ENCODE measurements around the gene PRUNE2.

The PRUNE2 gene

DNA sequence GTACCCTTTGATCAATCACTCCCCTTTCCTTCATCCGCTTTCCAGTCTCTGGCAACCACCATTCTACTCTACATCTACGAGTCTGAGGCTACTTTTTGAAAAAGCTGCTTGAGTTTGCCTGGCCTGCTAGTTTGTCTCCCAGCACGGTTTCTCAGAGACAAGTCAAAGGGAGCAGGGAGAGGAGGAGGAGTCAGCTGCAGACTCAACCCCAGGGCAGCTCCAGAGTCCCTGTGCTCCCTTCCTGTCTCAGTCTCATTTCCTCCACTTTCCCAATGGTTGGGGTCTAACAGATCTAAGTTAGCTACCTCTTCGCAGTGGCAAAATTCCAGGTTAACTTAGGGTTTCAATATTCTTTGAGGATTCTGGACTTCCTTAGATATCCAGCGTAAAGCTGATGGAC lies 221.7 kb downstream of the PRUNE2 start:
- no peaks in the 10 kb centered on the region for H3K9me3 ChIP-seq (ENCODE audit: severe bottlenecking)

DNA sequence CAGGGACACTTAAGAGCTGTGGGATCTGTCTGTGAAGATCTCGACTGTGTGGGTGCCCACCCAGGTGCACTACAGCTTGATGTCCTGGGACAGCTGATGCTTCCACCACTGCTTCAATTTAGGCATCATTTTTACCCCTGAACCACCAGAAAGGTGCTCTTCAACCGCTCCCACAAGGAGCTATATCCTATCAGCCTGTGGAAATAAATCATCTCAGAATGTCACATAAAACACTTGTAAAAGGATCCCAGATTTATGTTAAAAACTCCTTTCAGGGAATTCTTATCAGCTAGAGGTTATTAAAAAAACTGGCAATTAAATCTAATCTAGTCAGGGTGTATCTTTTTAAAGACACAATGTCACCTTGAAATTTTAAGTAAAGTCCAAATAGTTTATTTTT lies 224.4 kb downstream of the PRUNE2 start:
- TF ChIP-seq, protein P1, sequence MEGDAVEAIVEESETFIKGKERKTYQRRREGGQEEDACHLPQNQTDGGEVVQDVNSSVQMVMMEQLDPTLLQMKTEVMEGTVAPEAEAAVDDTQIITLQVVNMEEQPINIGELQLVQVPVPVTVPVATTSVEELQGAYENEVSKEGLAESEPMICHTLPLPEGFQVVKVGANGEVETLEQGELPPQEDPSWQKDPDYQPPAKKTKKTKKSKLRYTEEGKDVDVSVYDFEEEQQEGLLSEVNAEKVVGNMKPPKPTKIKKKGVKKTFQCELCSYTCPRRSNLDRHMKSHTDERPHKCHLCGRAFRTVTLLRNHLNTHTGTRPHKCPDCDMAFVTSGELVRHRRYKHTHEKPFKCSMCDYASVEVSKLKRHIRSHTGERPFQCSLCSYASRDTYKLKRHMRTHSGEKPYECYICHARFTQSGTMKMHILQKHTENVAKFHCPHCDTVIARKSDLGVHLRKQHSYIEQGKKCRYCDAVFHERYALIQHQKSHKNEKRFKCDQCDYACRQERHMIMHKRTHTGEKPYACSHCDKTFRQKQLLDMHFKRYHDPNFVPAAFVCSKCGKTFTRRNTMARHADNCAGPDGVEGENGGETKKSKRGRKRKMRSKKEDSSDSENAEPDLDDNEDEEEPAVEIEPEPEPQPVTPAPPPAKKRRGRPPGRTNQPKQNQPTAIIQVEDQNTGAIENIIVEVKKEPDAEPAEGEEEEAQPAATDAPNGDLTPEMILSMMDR (IDR thresholded peaks at IDR 0.05; ENCODE audit: poor library complexity, severe bottlenecking), result no peak
- Histone ChIP-seq H3K36me3 (ENCODE audit: low read depth) (no peaks in the 10 kb centered on the region), H3K4me1 (ENCODE audit: insufficient read depth, poor library complexity, severe bottlenecking) (peaks cover 3% of the 10 kb centered on the region), H3K27ac (ENCODE audit: poor library complexity, severe bottlenecking) (no peak overlapping the region), H3K9me3 (ENCODE audit: severe bottlenecking) (no peaks in the 10 kb centered on the region), H3K27me3 (ENCODE audit: insufficient read depth, poor library complexity, severe bottlenecking) (no peaks in the 10 kb centered on the region), H3K4me3 (ENCODE audit: severe bottlenecking) (no peak overlapping the region)
- no peak for ATAC-seq (ENCODE audit: low read depth)
- DNase-seq (ENCODE audit: low spot score), result no peak

More for the DNA sequence above, 221.7 kb downstream of the PRUNE2 start:
- no peaks in the 10 kb centered on the region for H3K36me3 ChIP-seq (ENCODE audit: low read depth)
- DNase-seq (ENCODE audit: low spot score), result no peak
- H3K27ac ChIP-seq (ENCODE audit: poor library complexity, severe bottlenecking), result no peak overlapping the region
- peaks cover 16% of the 10 kb centered on the region for H3K4me1 ChIP-seq (ENCODE audit: insufficient read depth, poor library complexity, severe bottlenecking)
- ATAC-seq (ENCODE audit: low read depth), result no peak
- TF ChIP-seq, protein P1 (IDR thresholded peaks at IDR 0.05; ENCODE audit: poor library complexity, severe bottlenecking), result no peak
- H3K27me3 ChIP-seq (ENCODE audit: insufficient read depth, poor library complexity, severe bottlenecking), result no peaks in the 10 kb centered on the region
- no peak overlapping the region for H3K4me3 ChIP-seq (ENCODE audit: severe bottlenecking)

DNA sequence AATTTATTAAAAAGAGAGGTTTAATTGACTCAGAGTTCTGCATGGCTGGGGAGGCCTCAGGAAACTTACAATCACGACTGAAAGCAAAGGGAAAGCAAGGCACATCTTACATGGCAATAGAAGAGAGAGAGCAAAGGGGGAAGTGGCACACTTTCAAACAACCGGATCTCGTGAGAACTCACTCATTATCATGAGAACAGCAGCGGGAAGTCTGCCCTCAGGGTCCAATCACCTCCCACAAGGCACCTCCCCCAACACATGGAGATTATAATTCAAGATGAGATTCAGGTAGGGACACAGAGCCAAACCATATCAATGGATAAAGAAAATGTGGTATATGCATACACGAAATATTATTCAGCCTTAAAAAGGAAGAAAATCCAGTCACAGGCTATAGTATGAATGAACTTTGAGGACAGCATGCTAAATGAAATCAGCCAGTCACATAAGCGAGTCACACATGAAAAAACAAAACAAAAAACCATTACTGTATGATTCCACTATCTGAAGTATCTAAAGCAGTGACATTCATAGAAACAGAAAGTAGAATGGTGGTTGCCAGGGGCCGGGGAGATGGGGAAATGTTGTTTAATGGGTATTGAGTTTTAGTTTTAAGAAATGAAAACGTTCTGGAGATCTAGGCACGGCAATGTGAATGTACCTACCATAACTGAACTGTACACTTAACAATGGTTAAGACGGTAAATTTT lies 225.0 kb downstream of the PRUNE2 start:
- Histone ChIP-seq H3K36me3 (ENCODE audit: low read depth) (no peaks in the 10 kb centered on the region), H3K4me3 (ENCODE audit: severe bottlenecking) (no peak overlapping the region), H3K27me3 (ENCODE audit: insufficient read depth, poor library complexity, severe bottlenecking) (no peaks in the 10 kb centered on the region), H3K27ac (ENCODE audit: poor library complexity, severe bottlenecking) (no peak overlapping the region), H3K4me1 (ENCODE audit: insufficient read depth, poor library complexity, severe bottlenecking) (peaks cover 3% of the 10 kb centered on the region), H3K9me3 (ENCODE audit: severe bottlenecking) (no peaks in the 10 kb centered on the region)
- no peak for DNase-seq (ENCODE audit: low spot score)
- ATAC-seq (ENCODE audit: low read depth), result no peak
- TF ChIP-seq, protein P1 (IDR thresholded peaks at IDR 0.05; ENCODE audit: poor library complexity, severe bottlenecking), result no peak

DNA sequence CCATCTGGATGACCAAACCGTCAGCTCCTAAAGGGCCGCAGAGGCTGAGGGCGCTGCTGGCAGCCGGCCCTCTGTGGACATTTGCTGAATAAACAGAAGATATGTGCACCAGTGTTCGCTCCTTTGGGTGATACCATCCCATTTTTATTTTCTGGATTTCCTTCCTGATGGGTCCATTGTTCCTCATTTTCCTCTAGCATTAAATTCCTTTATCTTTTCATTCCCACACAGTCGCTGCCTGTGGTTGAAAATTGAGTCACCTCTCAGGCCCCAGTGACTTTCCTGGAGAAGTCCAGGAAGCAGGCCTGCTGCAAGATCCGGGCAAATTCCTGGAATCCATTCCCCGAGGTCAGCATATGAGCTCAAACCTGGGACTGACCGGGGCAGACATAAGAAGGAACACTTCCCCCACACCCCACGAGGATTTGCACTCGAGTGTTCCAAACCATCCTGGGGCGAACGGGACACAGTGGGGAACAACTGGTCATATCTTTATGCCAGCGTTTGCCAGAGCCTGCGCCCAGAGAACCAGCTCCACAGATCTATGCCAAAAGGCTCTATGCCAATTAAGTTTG lies 228.3 kb downstream of the PRUNE2 start:
- DNase-seq (ENCODE audit: low spot score) (no peak), ATAC-seq (ENCODE audit: low read depth) (no peak)
- Histone ChIP-seq H3K27me3 (ENCODE audit: insufficient read depth, poor library complexity, severe bottlenecking) (no peaks in the 10 kb centered on the region), H3K9me3 (ENCODE audit: severe bottlenecking) (no peaks in the 10 kb centered on the region), H3K4me1 (ENCODE audit: insufficient read depth, poor library complexity, severe bottlenecking) (peaks cover 3% of the 10 kb centered on the region), H3K27ac (ENCODE audit: poor library complexity, severe bottlenecking) (no peak overlapping the region), H3K36me3 (ENCODE audit: low read depth) (no peaks in the 10 kb centered on the region), H3K4me3 (ENCODE audit: severe bottlenecking) (no peak overlapping the region)
- TF ChIP-seq, protein P1 (IDR thresholded peaks at IDR 0.05; ENCODE audit: poor library complexity, severe bottlenecking), result no peak

DNA sequence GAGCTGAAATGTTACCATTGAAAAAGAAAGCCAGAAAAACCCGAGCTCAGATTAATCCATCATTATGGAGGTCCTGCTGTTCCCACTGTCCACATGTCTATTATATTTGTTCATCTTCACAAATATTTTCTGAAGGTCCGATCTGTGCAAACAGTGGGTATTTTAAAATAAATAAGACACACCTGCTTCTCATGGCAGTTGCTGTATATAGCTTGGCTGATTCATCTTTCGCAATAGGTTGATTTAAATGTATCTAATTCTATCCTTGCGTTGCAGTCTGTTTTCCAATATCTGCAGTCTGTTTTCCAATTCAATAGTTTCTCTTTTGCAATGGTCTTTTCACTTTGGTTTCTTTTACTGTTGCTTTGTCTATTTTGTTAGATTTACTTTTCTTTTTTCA lies 229.1 kb downstream of the PRUNE2 start:
- H3K9me3 ChIP-seq (ENCODE audit: severe bottlenecking), result no peaks in the 10 kb centered on the region
- H3K27me3 ChIP-seq (ENCODE audit: insufficient read depth, poor library complexity, severe bottlenecking), result no peaks in the 10 kb centered on the region
- DNase-seq (ENCODE audit: low spot score), result no peak
- no peaks in the 10 kb centered on the region for H3K36me3 ChIP-seq (ENCODE audit: low read depth)
- no peak overlapping the region for H3K27ac ChIP-seq (ENCODE audit: poor library complexity, severe bottlenecking)
- peaks cover 3% of the 10 kb centered on the region for H3K4me1 ChIP-seq (ENCODE audit: insufficient read depth, poor library complexity, severe bottlenecking)
- no peak overlapping the region for H3K4me3 ChIP-seq (ENCODE audit: severe bottlenecking)
- ATAC-seq (ENCODE audit: low read depth), result no peak
- TF ChIP-seq, protein P1 (IDR thresholded peaks at IDR 0.05; ENCODE audit: poor library complexity, severe bottlenecking), result no peak

All from RWPE2 (cell line).